GM12878 (cell line): Measurements from ENCODE around the gene CDYL. TPM values are rescaled to one million over a fixed set of nuclear protein-coding genes. Genes with fewer than 3 reads are reported as not detected.

Experiments
- ATAC-seq: fragments of 200-7000 bp; cut with Tn5 transposase; 3 replicates; pipeline ENCODE4 v1.9.1; 2020; ENCODE audit warnings: mild to moderate bottlenecking, moderate library complexity
- BruUV-seq: library from RNA; stranded (reverse); fragments of 400-500 nt; replicated peaks from 2 replicates; lab custom pipeline; 2021; lab: Mats Ljungman, UMichigan
- CTCF ChIA-PET: fragments of 300-600 bp; sonication (Branson Sonifier 250); formaldehyde crosslinking; extraction: SDS; loops from one replicate; lab custom pipeline; 2021; ENCODE audit warnings: inconsistent platforms; lab: Yijun Ruan, JAX
- POLR2A ChIA-PET: fragments of 350-600 bp; formaldehyde crosslinking; extraction: SDS; loops from one replicate; lab custom pipeline; 2021; ENCODE audit warnings: inconsistent platforms; lab: Charles Lee
- RAD21 ChIA-PET: fragments of 300-600 bp; sonication (Branson Sonifier 250); formaldehyde crosslinking; loops from one replicate; lab custom pipeline; 2023; ENCODE audit warnings: antibody characterized with exemption; ENCODE audit not compliant: unreplicated experiment; lab: Charles Lee
- SMC1A ChIA-PET: fragments of 300-600 bp; sonication (Branson Sonifier 250); formaldehyde crosslinking; loops from one replicate; lab custom pipeline; 2023; ENCODE audit not compliant: unreplicated experiment, uncharacterized antibody; lab: Charles Lee
- DNase-seq: peaks from one replicate; pipeline ENCODE4 v3.0.0-alpha.2; 2011; ENCODE audit warnings: low read depth, low spot score
- FAIRE-seq: peaks from 3 replicates; lab custom pipeline; 2011; peaks lifted over from hg19 to GRCh38; lab: Jason Lieb, UNC
- H2AFZ ChIP-seq: 2 replicates; pipeline ENCODE4 v1.6.0; 2011; ENCODE audit warnings: low read depth, low read length, control low read depth; ENCODE audit not compliant: control insufficient read depth
- H3K27ac ChIP-seq: 2 replicates; pipeline ENCODE4 v1.5.1; 2011; ENCODE audit warnings: control low read depth; ENCODE audit not compliant: control insufficient read depth, insufficient read depth
- H3K27me3 ChIP-seq, 2 experiments: replicated peaks in 1 of 2; 2 replicates each; pipeline versions ENCODE4 v1.6.0 to v1.6.1; 2011; ENCODE audit warnings: low read length in 1 of 2; ENCODE audit not compliant: control insufficient read depth in 2 of 2, insufficient read depth in 2 of 2
- H3K36me3 ChIP-seq, 2 experiments: 2 replicates each; pipeline ENCODE4 v1.5.1; 2011; ENCODE audit warnings: low read length in 1 of 2; ENCODE audit not compliant: control insufficient read depth in 2 of 2, insufficient read depth in 2 of 2
- H3K4me1 ChIP-seq: 2 replicates; pipeline ENCODE4 v1.6.1; 2011; ENCODE audit warnings: mild to moderate bottlenecking, low read length, moderate library complexity, mixed read lengths; ENCODE audit not compliant: control insufficient read depth, insufficient read depth
- H3K4me2 ChIP-seq: 2 replicates; pipeline ENCODE4 v1.6.0; 2011; ENCODE audit warnings: control low read depth; ENCODE audit not compliant: control insufficient read depth, insufficient read depth
- H3K4me3 ChIP-seq: fragments of 200-600 bp; sonication (generic); 2 replicates; pipeline ENCODE4 v1.5.1; 2016
- H3K79me2 ChIP-seq: 2 replicates; pipeline ENCODE4 v1.6.0; 2011; ENCODE audit warnings: low read length; ENCODE audit not compliant: control insufficient read depth, insufficient read depth
- H3K9ac ChIP-seq: 2 replicates; pipeline ENCODE4 v1.8.0; 2011; ENCODE audit warnings: low read length, control low read depth, mixed read lengths; ENCODE audit not compliant: control insufficient read depth, insufficient read depth
- H3K9me3 ChIP-seq: replicated peaks from 3 replicates; pipeline ENCODE4 v1.5.1; 2011; ENCODE audit warnings: mild to moderate bottlenecking, low read length; ENCODE audit not compliant: control insufficient read depth, insufficient read depth
- H4K20me1 ChIP-seq: 2 replicates; pipeline ENCODE4 v1.6.0; 2011; ENCODE audit not compliant: control insufficient read depth, insufficient read depth
- ATF2 ChIP-seq: IDR thresholded peaks from 2 replicates; pipeline ENCODE4 v1.6.1; 2012; ENCODE audit warnings: low read length, inconsistent platforms
- ATF3 ChIP-seq: IDR thresholded peaks from 2 replicates; pipeline ENCODE4 v1.6.1; 2011; ENCODE audit warnings: low read depth, mild to moderate bottlenecking, low read length, moderate library complexity, borderline replicate concordance; ENCODE audit errors: extremely low read depth
- BHLHE40 ChIP-seq, 2 experiments: fragments of 450-650 bp in 1 of 2; IDR thresholded peaks; 2 replicates each; pipeline ENCODE4 v1.6.1; 2011 to 2017; ENCODE audit warnings: low read depth in 2 of 2, borderline replicate concordance in 1 of 2, improper control_type of control experiment in 1 of 2, low read length in 1 of 2, mild to moderate bottlenecking in 1 of 2
- EED ChIP-seq: sonication (generic); IDR thresholded peaks from 2 replicates; pipeline ENCODE4 v1.6.1; 2016; ENCODE audit warnings: antibody characterized with exemption, low read depth
- EGR1 ChIP-seq, 2 experiments: IDR thresholded peaks; 1 replicate in 1 of 2; 2 replicates in 1 of 2; pipeline ENCODE4 v1.6.1; 2011 to 2012; ENCODE audit warnings: low read depth in 2 of 2, low read length in 2 of 2, borderline replicate concordance in 1 of 2, mild to moderate bottlenecking in 1 of 2, moderate library complexity in 1 of 2
- FOS ChIP-seq: IDR thresholded peaks from 3 replicates; pipeline ENCODE4 v1.6.1; 2011; ENCODE audit warnings: borderline replicate concordance; ENCODE audit not compliant: insufficient read length; ENCODE audit errors: extremely low read depth
- JUNB ChIP-seq: IDR thresholded peaks from 2 replicates; pipeline ENCODE4 v1.6.1; 2016; ENCODE audit warnings: antibody characterized with exemption, mild to moderate bottlenecking
- MLLT1 ChIP-seq: fragments of 450-650 bp; IDR thresholded peaks from 2 replicates; pipeline ENCODE4 v1.6.1; 2016; ENCODE audit warnings: mild to moderate bottlenecking
- NFYA ChIP-seq: IDR thresholded peaks from 2 replicates; pipeline ENCODE4 v1.6.1; 2011; ENCODE audit warnings: low read depth, mild to moderate bottlenecking, low read length, improper control_type of control experiment, borderline replicate concordance
- RUNX3 ChIP-seq: IDR thresholded peaks from 2 replicates; pipeline ENCODE4 v1.6.1; 2012; ENCODE audit warnings: low read length, inconsistent platforms
- ZNF687 ChIP-seq: fragments of 450-650 bp; IDR thresholded peaks from 2 replicates; pipeline ENCODE4 v1.6.1; 2017; ENCODE audit warnings: mild to moderate bottlenecking, moderate library complexity
- WGBS: methylation state at CpG from one replicate; pipeline ENCODE4 v1.1.6; 2016; ENCODE audit warnings: low lambda C conversion rate; ENCODE audit not compliant: insufficient replicate concordance, insufficient coverage; ENCODE audit errors: missing lambda C conversion rate; 5-methylcytosine and 5-hydroxymethylcytosine counted together
- in situ Hi-C: fragments of 300-500 bp; cut with MboI; formaldehyde crosslinking; loops from 9 replicates; pipeline ENCODE4 v1.14.3; 2018; ENCODE audit warnings: mixed read lengths
- intact Hi-C: fragments of 100-400 bp; cut with micrococcal nuclease; formaldehyde crosslinking; loops from one replicate; pipeline ENCODE4 v1.14.2; 2022; ENCODE audit not compliant: unreplicated experiment
- polyA plus RNA-seq, 11 experiments: library from polyadenylated mRNA; depleted of rRNA in 4 of 11; unstranded in 6 of 11; stranded (reverse) in 5 of 11; fragments of >200 nt; fragmentation: Nextera tagmentation in 4 of 11; fragmentation: Illumina TruSeq in 1 of 11; extraction: Ambion mirVana in 4 of 11; extraction: Trizol in 1 of 11; gene quantifications; 1 replicate in 1 of 11; 2 replicates in 10 of 11; pipeline versions ENCODE4 v1.2.1 to v1.2.3, GENCODE V29; 2011 to 2016; ENCODE audit warnings: inconsistent platforms in 2 of 11, missing spikeins in 2 of 11, low read depth in 1 of 11
- total RNA-seq, 4 experiments: library from RNA; depleted of rRNA in 3 of 4; stranded (reverse); fragments of >200 nt in 3 of 4; fragmentation: Illumina TruSeq in 1 of 4; extraction: Trizol in 1 of 4; gene quantifications; 2 replicates each; pipeline versions ENCODE4 v1.2.1 to v1.2.3, GENCODE V29; 2013 to 2021

The CDYL gene
- total and polyA plus RNA-seq, 10 of the 15 experiments (the other 5 are each of a cell fraction or from before 2014, with no cell fraction given) = 9.3 to 61.2 (median 28.5) TPM

GRCh38 chr6:4932228-4932903 is 156.2 kb downstream of the CDYL start (continued):
- TF ChIP-seq ZNF687 (no peak), MLLT1 (no peak), NFYA (no peak)

- Histone ChIP-seq H3K27me3 (no peaks in the 10 kb centered on the region), H3K36me3 (peaks cover 5 to 16% of the 10 kb centered on the region in 2 experiments), H3K4me3 (no peak overlapping the region), H3K4me1 (peaks cover 12% of the 10 kb centered on the region), H3K4me2 (peak overlapping the region; percentile 46), H2AFZ (no peak overlapping the region), H3K27ac (no peak overlapping the region; the same call in 1 of the 2 replicates), H3K9ac (no peak overlapping the region), H3K79me2 (peaks cover 2% of the 10 kb centered on the region), H4K20me1 (peaks cover 3% of the 10 kb centered on the region; the same call in 1 of the 2 replicates), H3K9me3 (no peaks in the 10 kb centered on the region)
- intact Hi-C loops = loop anchor here (5.0 kb wide), 1 partner anchor 78 kb away; no protein-coding TSS in a partner anchor
- ChIA-PET SMC1A (interaction anchor here (0.7 to 1.3 kb wide), 6 partner anchors 8 to 75 kb away, joined by 3 to 5 read pairs (median 4); no protein-coding TSS in a partner anchor), POLR2A (no interaction called here), RAD21 (interaction anchor here (1.1 to 1.6 kb wide), 2 partner anchors 159 to 160 kb away, joined by 3 to 4 read pairs; partner anchors contain the start of gene CDYL), CTCF (interaction anchor here (0.8 to 2.2 kb wide), 6 partner anchors 27 to 226 kb away, joined by 3 to 10 read pairs (median 5); no protein-coding TSS in a partner anchor)
- no peak for DNase-seq
- FAIRE-seq = no peak
- WGBS = 20% methylated on average over 10 of the region's 10 CpGs
- ATAC-seq = peak; percentile 61
- in situ Hi-C loops = no loop called here
- no TSS peak for BruUV-seq
- no peak for TF ChIP-seq EGR1 (IDR thresholded peaks at IDR 0.05; ENCODE audit: borderline replicate concordance in 1 of 2, low read depth in 2 of 2, low read length in 2 of 2)
- TF ChIP-seq ATF3 = no peak
- peak; percentile 74 for TF ChIP-seq RUNX3
- no peak for TF ChIP-seq FOS
- TF ChIP-seq BHLHE40 (IDR thresholded peaks at IDR 0.05; ENCODE audit: borderline replicate concordance in 1 of 2, low read depth in 2 of 2, low read length in 1 of 2) = no peak
- TF ChIP-seq EED = peak; percentile 48
- TF ChIP-seq JUNB = peak; percentile 43; the same call in 1 of the 2 replicates
- TF ChIP-seq ATF2 = no peak
- no peak for TF ChIP-seq MLLT1
Observed at GRCh38 chr6:4935486-4935885, 159.3 kb downstream of the CDYL start.
